Karpas-422 (cell line): Measurements from ENCODE around the gene GNB1L. TPM values are rescaled to one million over a fixed set of nuclear protein-coding genes. Genes with fewer than 3 reads are reported as not detected.

Experiments used
- DNase-seq: peaks from one replicate; pipeline ENCODE4 v3.0.0-alpha.2; 2015
- H2AFZ ChIP-seq: fragments of 200-600 bp; sonication (generic); 2 replicates; pipeline ENCODE4 v1.6.1; 2014; ENCODE audit warnings: antibody characterized with exemption, low read length, mixed read lengths
- H3K27ac ChIP-seq: fragments of 200-600 bp; sonication (generic); 2 replicates; pipeline ENCODE4 v1.5.1; 2014; ENCODE audit warnings: mild to moderate bottlenecking, low read length, moderate library complexity
- H3K27me3 ChIP-seq: fragments of 200-600 bp; sonication (generic); 2 replicates; pipeline ENCODE4 v1.6.1; 2014; ENCODE audit warnings: low read length, mixed read lengths
- H3K36me3 ChIP-seq: fragments of 200-600 bp; sonication (generic); 2 replicates; pipeline ENCODE4 v1.6.1; 2014; ENCODE audit warnings: low read length, mixed read lengths; ENCODE audit not compliant: insufficient read depth
- H3K4me1 ChIP-seq: fragments of 200-600 bp; sonication (generic); 2 replicates; pipeline ENCODE4 v1.6.1; 2014; ENCODE audit warnings: mild to moderate bottlenecking, low read length, mixed read lengths
- H3K4me2 ChIP-seq: fragments of 200-600 bp; sonication (generic); 2 replicates; pipeline ENCODE4 v1.6.1; 2014; ENCODE audit warnings: low read length, low read depth, mild to moderate bottlenecking; ENCODE audit not compliant: poor library complexity, severe bottlenecking
- H3K4me3 ChIP-seq: fragments of 200-600 bp; sonication (generic); 2 replicates; pipeline ENCODE4 v1.5.1; 2014; ENCODE audit warnings: mild to moderate bottlenecking, antibody characterized with exemption, low read length, mixed read lengths
- H3K79me2 ChIP-seq: fragments of 200-600 bp; sonication (generic); 2 replicates; pipeline ENCODE4 v1.6.1; 2014; ENCODE audit warnings: mild to moderate bottlenecking, low read length, mixed read lengths
- H3K9ac ChIP-seq: fragments of 200-600 bp; sonication (generic); 2 replicates; pipeline ENCODE4 v1.6.0; 2014; ENCODE audit warnings: low read length
- H3K9me2 ChIP-seq: fragments of 200-600 bp; sonication (generic), shearing (Covaris generic); replicated peaks from 2 replicates; pipeline ENCODE4 v1.6.0; 2014; ENCODE audit warnings: mild to moderate bottlenecking, low read length, moderate library complexity; ENCODE audit not compliant: insufficient read depth
- H3K9me3 ChIP-seq: fragments of 300-700, 200-600 bp; sonication (generic); 2 replicates; pipeline ENCODE4 v1.6.1; 2014; ENCODE audit warnings: low read length, mixed read lengths
- H4K20me1 ChIP-seq: fragments of 200-600 bp; sonication (generic); 2 replicates; pipeline ENCODE4 v1.6.1; 2014; ENCODE audit warnings: mild to moderate bottlenecking, antibody characterized with exemption, low read length, low read depth; ENCODE audit not compliant: insufficient read depth
- total RNA-seq: library from RNA; depleted of rRNA; stranded (reverse); fragments of >200 nt; shearing (Covaris generic); gene quantifications from 2 replicates; pipeline ENCODE4 v1.2.3, GENCODE V29; 2014; ENCODE audit warnings: low replicate concordance; rRNA removed

Gene GNB1L
- total RNA-seq, 1 experiment from 2014 or later: 4.4 TPM

DNA sequence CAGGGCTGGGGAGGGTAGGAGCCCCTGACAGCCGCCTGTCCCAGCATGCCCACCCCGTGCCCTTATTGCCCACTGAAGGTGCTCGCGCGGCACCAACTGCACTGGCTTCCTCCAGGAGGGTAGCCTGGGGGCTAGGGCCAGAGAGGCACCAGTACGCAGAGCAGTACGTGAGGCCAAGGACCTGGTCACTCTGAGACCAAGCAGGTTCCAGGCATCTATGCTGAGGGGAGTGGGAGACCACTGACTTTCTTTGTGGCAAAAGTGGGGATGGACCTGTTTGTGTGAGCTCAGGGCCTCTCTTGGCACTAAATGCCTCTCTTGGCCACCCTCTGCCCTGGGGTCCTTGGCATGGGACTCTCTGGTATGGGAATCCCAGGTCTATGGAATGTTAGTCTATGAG lies 120.5 kb downstream of the GNB1L start:
- Histone ChIP-seq H3K27ac (no peak overlapping the region), H3K27me3 (no peaks in the 10 kb centered on the region), H3K4me3 (no peak overlapping the region), H3K9me2 (no peaks in the 10 kb centered on the region), H3K4me1 (peaks cover 5% of the 10 kb centered on the region; the same call in 1 of the 2 replicates), H3K79me2 (no peaks in the 10 kb centered on the region), H3K9ac (no peak overlapping the region), H3K4me2 (no peak overlapping the region), H3K36me3 (no peaks in the 10 kb centered on the region), H3K9me3 (no peaks in the 10 kb centered on the region), H4K20me1 (no peaks in the 10 kb centered on the region), H2AFZ (no peak overlapping the region)
- no peak for DNase-seq

DNA sequence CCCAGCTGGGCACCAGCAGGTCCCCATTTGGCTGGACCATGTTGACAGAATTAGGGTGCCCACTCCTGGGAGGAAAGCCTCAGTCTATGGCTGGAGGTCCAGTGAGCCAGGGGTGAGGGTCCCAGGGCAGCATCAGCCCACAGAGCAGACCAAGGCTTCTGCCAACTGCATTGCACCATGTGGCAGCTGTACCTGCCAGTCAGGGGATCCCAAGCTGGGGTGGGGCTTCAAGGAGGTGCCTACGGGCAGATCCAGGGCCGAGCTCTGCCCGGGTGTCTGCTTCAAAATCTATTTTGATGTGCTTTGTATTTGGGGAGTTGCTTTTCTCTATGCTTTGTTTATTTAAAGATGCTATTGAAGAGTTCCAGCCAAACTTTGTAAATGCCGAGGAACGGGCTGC lies 120.9 kb downstream of the GNB1L start:
- peaks cover 5% of the 10 kb centered on the region; the same call in 1 of the 2 replicates for H3K4me1 ChIP-seq
- no peak overlapping the region for H3K4me3 ChIP-seq
- H3K9me2 ChIP-seq: no peaks in the 10 kb centered on the region
- no peaks in the 10 kb centered on the region for H3K79me2 ChIP-seq
- no peak overlapping the region for H3K4me2 ChIP-seq
- H2AFZ ChIP-seq: no peak overlapping the region
- no peak overlapping the region for H3K27ac ChIP-seq
- no peak overlapping the region for H3K9ac ChIP-seq
- no peaks in the 10 kb centered on the region for H4K20me1 ChIP-seq
- H3K36me3 ChIP-seq: no peaks in the 10 kb centered on the region
- H3K9me3 ChIP-seq: no peaks in the 10 kb centered on the region
- H3K27me3 ChIP-seq: no peaks in the 10 kb centered on the region
- no peak for DNase-seq

Other genes starting within 250 kb of the GNB1L start
- gene SEPTIN5, start 140.4 kb downstream of the GNB1L start, total RNA-seq: not detected in 2 replicates
- not detected in 2 replicates for gene GP1BB, start 131.3 kb downstream of the GNB1L start, total RNA-seq
- not detected in 2 replicates for gene TBX1, start 94.1 kb downstream of the GNB1L start, total RNA-seq
- 6.5 and 12.2 TPM in 2 replicates for gene RTL10, start within 50 bp of the GNB1L start, total RNA-seq
- 72.0 and 181 TPM in 2 replicates for gene COMT, start 86.9 kb upstream of the GNB1L start, total RNA-seq
- 7.0 and 20.7 TPM in 2 replicates for gene TXNRD2, start 86.9 kb upstream of the GNB1L start, total RNA-seq
- gene ARVCF, start 161.9 kb upstream of the GNB1L start, total RNA-seq: 4.3 and 13.7 TPM in 2 replicates
- gene TANGO2, start 166.2 kb upstream of the GNB1L start, total RNA-seq: 36.8 and 39.0 TPM in 2 replicates
- gene DGCR8, start 225.4 kb upstream of the GNB1L start, total RNA-seq: 16.4 and 26.6 TPM in 2 replicates